H1 (cell line): ENCODE results near the gene TIGD2. TPM values are rescaled to one million over a fixed set of nuclear protein-coding genes. Genes with fewer than 3 reads are reported as not detected.

Experiments
- CTCF ChIA-PET: fragments of 300-600 bp; sonication (Branson Sonifier 250); formaldehyde crosslinking; loops from one replicate; lab custom pipeline; 2021; ENCODE audit not compliant: partially characterized antibody; lab: Charles Lee
- POLR2A ChIA-PET: fragments of 300-600 bp; sonication (Branson Sonifier 250); formaldehyde crosslinking; loops from one replicate; lab custom pipeline; 2021; ENCODE audit warnings: inconsistent platforms; ENCODE audit not compliant: partially characterized antibody; lab: Charles Lee
- DNase-seq, 2 experiments: peaks; one replicate each; pipeline versions ENCODE4 v3.0.0 to v3.0.0-alpha.2; 2010 to 2022; ENCODE audit warnings: low spot score in 2 of 2, low read depth in 1 of 2, mixed read lengths in 1 of 2
- FAIRE-seq: peaks from 2 replicates; lab custom pipeline; 2011; peaks lifted over from hg19 to GRCh38; lab: Jason Lieb, UNC
- H2AFZ ChIP-seq: 2 replicates; pipeline ENCODE4 v1.8.1; 2012; ENCODE audit warnings: low read length, inconsistent platforms
- H2AK5ac ChIP-seq: 2 replicates; pipeline ENCODE4 v1.6.1; 2013; ENCODE audit warnings: low read depth, low read length
- H2BK120ac ChIP-seq: replicated peaks from 2 replicates; pipeline ENCODE3; 2013; ENCODE audit warnings: low read depth, low read length, inconsistent platforms
- H2BK12ac ChIP-seq: 2 replicates; pipeline ENCODE4 v1.6.1; 2013; ENCODE audit warnings: low read depth, low read length
- H2BK15ac ChIP-seq: 2 replicates; pipeline ENCODE4 v1.6.1; 2013; ENCODE audit warnings: low read length
- H2BK20ac ChIP-seq: 2 replicates; pipeline ENCODE4 v1.6.1; 2013; ENCODE audit warnings: low read length
- H2BK5ac ChIP-seq: 2 replicates; pipeline ENCODE4 v1.6.1; 2013; ENCODE audit warnings: low read depth, low read length
- H3K14ac ChIP-seq: 2 replicates; pipeline ENCODE4 v1.6.1; 2013; ENCODE audit warnings: inconsistent platforms; ENCODE audit not compliant: insufficient read length
- H3K18ac ChIP-seq: 2 replicates; pipeline ENCODE4 v1.6.1; 2013; ENCODE audit warnings: low read length; ENCODE audit errors: extremely low read depth
- H3K23ac ChIP-seq: 2 replicates; pipeline ENCODE4 v1.6.1; 2013; ENCODE audit warnings: inconsistent platforms; ENCODE audit not compliant: insufficient read length
- H3K23me2 ChIP-seq: 2 replicates; pipeline ENCODE4 v1.6.1; 2013; ENCODE audit warnings: low read depth, low read length
- H3K27ac ChIP-seq: 2 replicates; pipeline ENCODE4 v1.6.1; 2011; ENCODE audit warnings: low read depth, low read length, inconsistent platforms
- H3K27me3 ChIP-seq, 4 experiments: replicated peaks in 1 of 4; 1 replicate in 1 of 4; 2 replicates in 3 of 4; pipeline versions ENCODE4 v1.6.1 to v1.8.1; 2011 to 2013; ENCODE audit warnings: low read length in 3 of 4, mild to moderate bottlenecking in 3 of 4, inconsistent platforms in 2 of 4, mixed read lengths in 2 of 4, moderate library complexity in 1 of 4; ENCODE audit not compliant: control insufficient read depth in 3 of 4, insufficient read depth in 3 of 4; ENCODE audit errors: extremely low read depth in 1 of 4
- H3K36me3 ChIP-seq, 4 experiments: 2 replicates each; pipeline versions ENCODE4 v1.6.1 to v1.8.1; 2011 to 2013; ENCODE audit warnings: mild to moderate bottlenecking in 4 of 4, low read length in 3 of 4, moderate library complexity in 2 of 4, control low read depth in 1 of 4, inconsistent platforms in 1 of 4; ENCODE audit not compliant: insufficient read depth in 4 of 4, control insufficient read depth in 2 of 4
- H3K4ac ChIP-seq: replicated peaks from 2 replicates; pipeline ENCODE3; 2013; ENCODE audit warnings: low read length, low read depth, mixed read lengths, inconsistent platforms; ENCODE audit not compliant: insufficient read length
- H3K4me1 ChIP-seq, 4 experiments: replicated peaks in 1 of 4; 1 replicate in 1 of 4; 2 replicates in 3 of 4; pipeline versions ENCODE4 v1.6.1 to v1.8.1; 2011 to 2013; ENCODE audit warnings: low read length in 3 of 4, inconsistent platforms in 2 of 4, mixed read lengths in 1 of 4; ENCODE audit not compliant: insufficient read depth in 4 of 4, control insufficient read depth in 3 of 4
- H3K4me2 ChIP-seq, 2 experiments: 2 replicates each; pipeline versions ENCODE4 v1.6.1 to v1.8.1; 2011 to 2013; ENCODE audit warnings: low read depth in 2 of 2, low read length in 2 of 2, control low read depth in 1 of 2, inconsistent platforms in 1 of 2, mild to moderate bottlenecking in 1 of 2; ENCODE audit not compliant: insufficient read depth in 1 of 2
- H3K4me3 ChIP-seq, 4 experiments: fragments of 200-600, 300-600 bp in 1 of 4; sonication (generic), shearing (Covaris generic), sonication (Bioruptor Twin) in 1 of 4; 2 replicates each; pipeline versions ENCODE4 v1.5.1 to v1.8.1; 2011 to 2016; ENCODE audit warnings: low read length in 4 of 4, low read depth in 3 of 4, control low read depth in 2 of 4, inconsistent platforms in 2 of 4, mild to moderate bottlenecking in 2 of 4, mixed read lengths in 1 of 4, moderate library complexity in 1 of 4; ENCODE audit not compliant: insufficient read depth in 2 of 4; ENCODE audit errors: extremely low read depth in 1 of 4
- H3K56ac ChIP-seq: replicated peaks from 2 replicates; pipeline ENCODE3; 2013; ENCODE audit warnings: low read depth, mild to moderate bottlenecking, mixed read lengths, low read length, inconsistent platforms; ENCODE audit not compliant: insufficient read length
- H3K79me1 ChIP-seq: 2 replicates; pipeline ENCODE4 v1.6.1; 2013; ENCODE audit warnings: low read depth, low read length, control low read depth
- H3K79me2 ChIP-seq, 2 experiments: 2 replicates each; pipeline versions ENCODE4 v1.6.1 to v1.8.1; 2012 to 2013; ENCODE audit warnings: low read length in 2 of 2, mild to moderate bottlenecking in 2 of 2, inconsistent platforms in 1 of 2; ENCODE audit not compliant: insufficient read depth in 2 of 2, control insufficient read depth in 1 of 2
- H3K9ac ChIP-seq, 4 experiments: replicated peaks in 1 of 4; 1 replicate in 1 of 4; 2 replicates in 3 of 4; pipeline versions ENCODE4 v1.6.1 to v1.8.1; 2011 to 2013; ENCODE audit warnings: low read depth in 3 of 4, low read length in 3 of 4, control low read depth in 2 of 4, mild to moderate bottlenecking in 2 of 4, moderate library complexity in 2 of 4, inconsistent platforms in 1 of 4; ENCODE audit errors: extremely low read depth in 1 of 4
- H3K9me3 ChIP-seq, 2 experiments: 2 replicates each; pipeline versions ENCODE4 v1.6.1 to v1.8.1; 2012 to 2013; ENCODE audit warnings: mild to moderate bottlenecking in 2 of 2, moderate library complexity in 2 of 2, control low read depth in 1 of 2, inconsistent platforms in 1 of 2, low read depth in 1 of 2, low read length in 1 of 2, mixed read lengths in 1 of 2; ENCODE audit not compliant: insufficient read depth in 2 of 2
- H4K20me1 ChIP-seq, 2 experiments: replicated peaks in 1 of 2; 2 replicates each; pipeline versions ENCODE3 to v1.8.1; 2011 to 2013; ENCODE audit warnings: inconsistent platforms in 2 of 2, low read length in 2 of 2, mild to moderate bottlenecking in 1 of 2; ENCODE audit not compliant: insufficient read depth in 2 of 2, control insufficient read depth in 1 of 2
- H4K5ac ChIP-seq: 2 replicates; pipeline ENCODE4 v1.6.1; 2013; ENCODE audit warnings: low read length, low read depth, mixed read lengths, inconsistent platforms; ENCODE audit not compliant: insufficient read length
- H4K8ac ChIP-seq: 2 replicates; pipeline ENCODE4 v1.8.0; 2013; ENCODE audit warnings: mild to moderate bottlenecking, moderate library complexity, low read length, inconsistent platforms; ENCODE audit not compliant: insufficient read depth; ENCODE audit errors: extremely low read depth
- H4K91ac ChIP-seq: replicated peaks from 2 replicates; pipeline ENCODE3; 2013; ENCODE audit warnings: low read length, mixed read lengths, inconsistent platforms; ENCODE audit not compliant: insufficient read length
- BRCA1 ChIP-seq: IDR thresholded peaks from 2 replicates; pipeline ENCODE4 v1.6.1; 2012; ENCODE audit warnings: low read depth, low read length, improper control_type of control experiment
- CBX5 ChIP-seq: fragments of 300-800, 300-1000 bp; sonication (generic); IDR thresholded peaks from 2 replicates; pipeline ENCODE4 v1.7.1; 2016; ENCODE audit warnings: antibody characterized with exemption, low read length, low read depth
- CBX8 ChIP-seq: fragments of 300-800, 300-1000 bp; sonication (generic); IDR thresholded peaks from 2 replicates; pipeline ENCODE4 v1.7.1; 2016; ENCODE audit warnings: low read depth, low read length, borderline replicate concordance
- CEBPB ChIP-seq: IDR thresholded peaks from 2 replicates; pipeline ENCODE4 v1.6.1; 2012; ENCODE audit warnings: low read depth, low read length
- POU5F1 ChIP-seq: IDR thresholded peaks from 2 replicates; pipeline ENCODE4 v1.6.1; 2011; ENCODE audit warnings: low read depth, mild to moderate bottlenecking, low read length, moderate library complexity
- RAD21 ChIP-seq, 2 experiments: IDR thresholded peaks in 1 of 2; conservative IDR thresholded peaks in 1 of 2; 2 replicates each; pipeline ENCODE4 v1.6.1; 2011; ENCODE audit warnings: low read depth in 2 of 2, low read length in 2 of 2, improper control_type of control experiment in 1 of 2, inconsistent platforms in 1 of 2, mild to moderate bottlenecking in 1 of 2, moderate library complexity in 1 of 2
- RFX5 ChIP-seq: IDR thresholded peaks from 2 replicates; pipeline ENCODE4 v1.6.1; 2011; ENCODE audit warnings: low read depth, low read length, improper control_type of control experiment, borderline replicate concordance
- SP2 ChIP-seq: IDR thresholded peaks from 2 replicates; pipeline ENCODE4 v1.6.1; 2012; ENCODE audit warnings: mild to moderate bottlenecking, low read length, inconsistent platforms
- WGBS, 2 experiments: shearing (Covaris generic) in 1 of 2; methylation state at CpG; one replicate each; pipeline versions ENCODE4 v1.1.6 to v1.1.7; 2013 to 2015; ENCODE audit warnings: low lambda C conversion rate in 2 of 2, mixed read lengths in 2 of 2, inconsistent platforms in 1 of 2, low coverage in 1 of 2, missing lambda C conversion rate in 1 of 2; ENCODE audit not compliant: insufficient replicate concordance in 2 of 2, insufficient coverage in 1 of 2, insufficient read length in 1 of 2; ENCODE audit errors: extremely low coverage in 1 of 2, missing lambda C conversion rate in 1 of 2; 5-methylcytosine and 5-hydroxymethylcytosine counted together
- polyA plus RNA-seq, 7 experiments: library from polyadenylated mRNA; depleted of rRNA in 3 of 7; stranded (reverse) in 5 of 7; unstranded in 2 of 7; fragments of >200 nt in 5 of 7; fragments of 200-250 nt in 2 of 7; gene quantifications; 1 replicate in 5 of 7; 2 replicates in 1 of 7; 4 replicates in 1 of 7; pipeline versions ENCODE4 v1.2.1 to v1.2.3, GENCODE V29; 2011 to 2013; ENCODE audit warnings: missing spikeins in 2 of 7, mixed read lengths in 2 of 7
- total RNA-seq: library from RNA; stranded (reverse); fragmentation: NEBNext Ultra II Directional; extraction: Animal tissue kit (Norgen Biotek cat#: 25700); gene quantifications from 2 replicates; pipeline ENCODE4 v1.2.1, GENCODE V29; 2021

The TIGD2 gene
- total and polyA plus RNA-seq, 2 of the 8 experiments (the other 6 are each of a cell fraction or from before 2014, with no cell fraction given): 2.4 to 5.7 TPM

- POLR2A ChIA-PET: no interaction called here
Measured at GRCh38 chr4:89072921-89073320, 38.4 kb upstream of the TIGD2 start.

More at GRCh38 chr4:89072921-89073320, 38.4 kb upstream of the TIGD2 start:
- Histone ChIP-seq H2BK5ac (no peak overlapping the region), H4K20me1 (no peaks in the 10 kb centered on the region), H4K5ac (no peak overlapping the region), H3K23ac (no peak overlapping the region), H2BK120ac (no peak overlapping the region), H4K8ac (no peak overlapping the region), H3K27me3 (no peaks in the 10 kb centered on the region), H2BK15ac (no peak overlapping the region), H3K36me3 (no peaks in the 10 kb centered on the region; a peak in 1 of 8 replicates), H3K56ac (no peak overlapping the region), H3K79me2 (no peaks in the 10 kb centered on the region), H2BK12ac (no peak overlapping the region), H3K9ac (no peak overlapping the region), H3K4me1 (no peaks in the 10 kb centered on the region), H3K23me2 (0 out of 2 replicates have a peak, but pooled peaks cover 2% of the 10 kb centered on the region), H2BK20ac (no peak overlapping the region), H3K4me2 (no peak overlapping the region), H3K9me3 (peaks cover 0 to 6% of the 10 kb centered on the region in 2 experiments; a peak in 2 of 4 replicates), H2AFZ (no peak overlapping the region), H3K27ac (no peak overlapping the region), H3K4ac (no peak overlapping the region), H3K18ac (no peak overlapping the region), H3K4me3 (no peak overlapping the region), H3K79me1 (no peaks in the 10 kb centered on the region), H4K91ac (no peak overlapping the region), H2AK5ac (no peak overlapping the region), H3K14ac (no peak overlapping the region)
- FAIRE-seq: no peak
- DNase-seq: no peak
- no peak for TF ChIP-seq SP2
- no peak for TF ChIP-seq CBX5
- TF ChIP-seq CEBPB: no peak
- TF ChIP-seq CBX8: no peak
- no peak for TF ChIP-seq BRCA1
- no peak for TF ChIP-seq RAD21 (IDR thresholded peaks at IDR 0.05 in 1 of 2, conservative IDR thresholded peaks at IDR 0.05 in 1 of 2; ENCODE audit: low read depth in 2 of 2, low read length in 2 of 2)
- no peak for TF ChIP-seq RFX5
- TF ChIP-seq POU5F1: no peak
- CTCF ChIA-PET: no interaction called here
- 100% methylated on average over 1 of the region's 1 CpG; no CpG with 5 or more reads in 1 of the 2 experiments for WGBS, 2 experiments
